Neutrophil (primary cell): ENCODE results near the gene RPP25L.
A peak's percentile ranks its signal among the peaks of the same experiment; 100 is the strongest.

Experiments used
- H3K27ac ChIP-seq: fragments of 200-600 bp; sonication (generic); 2 replicates; pipeline ENCODE4 v1.5.1; 2016; ENCODE audit warnings: mild to moderate bottlenecking, moderate library complexity
- H3K27me3 ChIP-seq: fragments of 200-600 bp; sonication (generic); 2 replicates; pipeline ENCODE4 v1.6.0; 2016; ENCODE audit warnings: mild to moderate bottlenecking
- H3K36me3 ChIP-seq: fragments of 200-600 bp; sonication (generic); 2 replicates; pipeline ENCODE4 v1.5.1; 2017
- H3K4me1 ChIP-seq, 2 experiments: fragments of 200-600 bp in 1 of 2; sonication (generic) in 1 of 2; 1 replicate in 1 of 2; 2 replicates in 1 of 2; pipeline versions ENCODE4 v1.5.1 to v1.6.1; 2013 to 2016; ENCODE audit warnings: low read depth in 1 of 2, low read length in 1 of 2, mild to moderate bottlenecking in 1 of 2, moderate library complexity in 1 of 2; ENCODE audit not compliant: control insufficient read depth in 1 of 2, insufficient read depth in 1 of 2
- H3K4me3 ChIP-seq, 2 experiments: fragments of 200-600 bp in 1 of 2; sonication (generic) in 1 of 2; 1 replicate in 1 of 2; 2 replicates in 1 of 2; pipeline ENCODE4 v1.5.1; 2013 to 2016; ENCODE audit warnings: low read depth in 1 of 2, low read length in 1 of 2, mild to moderate bottlenecking in 1 of 2, moderate library complexity in 1 of 2
- H3K9me3 ChIP-seq: fragments of 200-600 bp; sonication (generic); 2 replicates; pipeline ENCODE4 v1.5.1; 2016
- CTCF ChIP-seq: fragments of 200-600 bp; sonication (generic); IDR thresholded peaks from 2 replicates; pipeline ENCODE4 v1.5.1; 2016; ENCODE audit warnings: antibody characterized with exemption

Gene RPP25L

GRCh38 chr9:34650816-34651215 lies 38.9 kb upstream of the RPP25L start:
- H3K9me3 ChIP-seq = no peaks in the 10 kb centered on the region
- TF ChIP-seq CTCF = no peak
- H3K27ac ChIP-seq = no peak overlapping the region
- H3K4me3 ChIP-seq = no peak overlapping the region
- peaks cover 13% of the 10 kb centered on the region for H3K27me3 ChIP-seq
- peaks cover 21 to 30% of the 10 kb centered on the region in 2 experiments for H3K4me1 ChIP-seq
- peaks cover 23% of the 10 kb centered on the region for H3K36me3 ChIP-seq

- Histone ChIP-seq H3K4me3 (no peak overlapping the region), H3K36me3 (peaks cover 23% of the 10 kb centered on the region), H3K27ac (no peak overlapping the region), H3K9me3 (no peaks in the 10 kb centered on the region), H3K27me3 (peaks cover 13% of the 10 kb centered on the region), H3K4me1 (peaks cover 21 to 30% of the 10 kb centered on the region in 2 experiments)
- TF ChIP-seq CTCF = no peak
Observed at GRCh38 chr9:34648673-34649072, 36.8 kb upstream of the RPP25L start.

GRCh38 chr9:34647651-34648050 lies 35.8 kb upstream of the RPP25L start:
- peaks cover 21 to 30% of the 10 kb centered on the region in 2 experiments for H3K4me1 ChIP-seq
- peaks cover 10% of the 10 kb centered on the region for H3K27me3 ChIP-seq
- no peak for TF ChIP-seq CTCF
- H3K9me3 ChIP-seq = no peaks in the 10 kb centered on the region
- H3K36me3 ChIP-seq = peaks cover 23% of the 10 kb centered on the region
- peak overlapping the region in 1 of 2 experiments; percentile 84 for H3K4me3 ChIP-seq
- no peak overlapping the region for H3K27ac ChIP-seq

GRCh38 chr9:34647084-34647403 lies 35.1 kb upstream of the RPP25L start:
- Histone ChIP-seq H3K27ac (peak overlapping the region; percentile 81), H3K4me3 (peak overlapping the region; percentile 84 to 89), H3K27me3 (peaks cover 3% of the 10 kb centered on the region), H3K36me3 (peaks cover 23% of the 10 kb centered on the region), H3K9me3 (no peaks in the 10 kb centered on the region), H3K4me1 (peaks cover 19 to 25% of the 10 kb centered on the region in 2 experiments)
- TF ChIP-seq CTCF = no peak

GRCh38 chr9:34646211-34647083 lies 34.5 kb upstream of the RPP25L start, which contains the start of gene GALT:
Gene GALT (plus strand): TSS chr9:34646675. CDS start chr9:34646705, 30 bp downstream.
- Histone ChIP-seq H3K36me3 (peaks cover 23% of the 10 kb centered on the region), H3K4me3 (peak within 1 kb of the TSS; percentile 84 to 89), H3K27me3 (no peaks in the 10 kb centered on the region), H3K4me1 (peaks cover 15 to 22% of the 10 kb centered on the region in 2 experiments), H3K27ac (peak within 1 kb of the TSS; percentile 81), H3K9me3 (no peaks in the 10 kb centered on the region)
- peak; percentile 61 for TF ChIP-seq CTCF
